Lower leg skin (tissue), 3 donors: ENCODE measurements around the gene PRG3.

ENCODE experiments used
- CTCF ChIP-seq, 3 donors: fragments of 450-650 bp; IDR thresholded peaks; one replicate each; pipeline ENCODE4 v1.5.1; 2016; ENCODE audit warnings: antibody characterized with exemption in 3 of 3, mild to moderate bottlenecking in 3 of 3, moderate library complexity in 2 of 3
- POLR2A ChIP-seq, 2 donors: fragments of 450-650 bp; IDR thresholded peaks; one replicate each; pipeline ENCODE4 v1.6.1; 2016 to 2017; ENCODE audit warnings: antibody characterized with exemption in 2 of 2, mild to moderate bottlenecking in 1 of 2, moderate library complexity in 1 of 2

DNA sequence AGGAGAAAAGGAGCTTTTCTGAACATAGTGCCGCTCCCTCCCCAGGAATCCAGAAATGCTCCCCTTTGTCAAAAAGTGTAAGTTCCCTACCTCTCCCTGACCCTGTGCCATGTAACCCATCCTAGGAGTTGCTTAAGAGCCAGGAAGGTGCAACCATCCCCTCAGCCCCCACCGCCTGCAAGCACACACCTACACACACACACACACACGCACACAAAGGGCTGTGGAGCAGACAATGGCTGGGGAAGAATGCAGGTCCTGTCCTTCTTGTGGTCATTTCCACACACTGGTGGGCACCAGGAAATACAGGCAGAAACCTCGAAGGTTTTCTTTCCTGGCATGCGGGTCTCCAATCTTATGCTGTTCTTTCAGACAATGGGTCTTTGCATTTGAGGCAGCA lies 41.6 kb downstream of the PRG3 start:
- TF ChIP-seq CTCF (IDR thresholded peaks at IDR 0.05), result no peak
- TF ChIP-seq POLR2A (IDR thresholded peaks at IDR 0.05), result no peak
